ENCODE results near the gene CHMP6.
"Not testable (repeated sequence)": the region's sequence is repeated elsewhere in the genome, so short reads cannot be mapped to it uniquely, and the experiment has no call there.

CHMP6 gene

GRCh38 chr17:81011951-81012350, 20.3 kb downstream of the CHMP6 start:
- DNase-seq (ENCODE audit: low read depth in 2 of 2): no peak

- no peak for DNase-seq (ENCODE audit: low read depth in 2 of 2)
Observed at GRCh38 chr17:81012574-81013447, 21.2 kb downstream of the CHMP6 start.

- no peak for DNase-seq (ENCODE audit: low read depth in 2 of 2)
Observed at GRCh38 chr17:81013642-81014041, 22.0 kb downstream of the CHMP6 start.

- DNase-seq (ENCODE audit: low read depth in 2 of 2): no peak
Observed at GRCh38 chr17:81015136-81015535, 23.5 kb downstream of the CHMP6 start.

GRCh38 chr17:81016575-81016974, 24.9 kb downstream of the CHMP6 start:
- DNase-seq (ENCODE audit: low read depth in 2 of 2): no peak

- not testable (repeated sequence) for DNase-seq (ENCODE audit: low read depth in 2 of 2)
Observed at GRCh38 chr17:81017330-81017729, 25.7 kb downstream of the CHMP6 start.

- DNase-seq (ENCODE audit: low read depth in 2 of 2): no peak
Observed at GRCh38 chr17:81018044-81018802, 26.6 kb downstream of the CHMP6 start.

- no peak for DNase-seq (ENCODE audit: low read depth in 2 of 2)
Observed at GRCh38 chr17:81019563-81020442, 28.2 kb downstream of the CHMP6 start.

- DNase-seq (ENCODE audit: low read depth in 2 of 2): no peak
Observed at GRCh38 chr17:81020443-81020766, 28.8 kb downstream of the CHMP6 start.

GRCh38 chr17:81020767-81021497, 29.3 kb downstream of the CHMP6 start:
- no peak for DNase-seq (ENCODE audit: low read depth in 2 of 2)

- DNase-seq (ENCODE audit: low read depth in 2 of 2): no peak
Observed at GRCh38 chr17:81021531-81022343, 30.1 kb downstream of the CHMP6 start.

GRCh38 chr17:81022344-81022676, 30.7 kb downstream of the CHMP6 start:
- no peak for DNase-seq (ENCODE audit: low read depth in 2 of 2)

GRCh38 chr17:81025065-81025740, 33.6 kb downstream of the CHMP6 start:
- no peak for DNase-seq (ENCODE audit: low read depth in 2 of 2)

GRCh38 chr17:81025741-81026129, 34.1 kb downstream of the CHMP6 start:
- no peak for DNase-seq (ENCODE audit: low read depth in 2 of 2)

GRCh38 chr17:81026266-81027036, 34.8 kb downstream of the CHMP6 start:
- no peak for DNase-seq (ENCODE audit: low read depth in 2 of 2)

GRCh38 chr17:81027038-81027437, 35.4 kb downstream of the CHMP6 start:
- no peak for DNase-seq (ENCODE audit: low read depth in 2 of 2)

GRCh38 chr17:81027591-81028505, 36.2 kb downstream of the CHMP6 start:
- no peak for DNase-seq (ENCODE audit: low read depth in 2 of 2)

- no peak for DNase-seq (ENCODE audit: low read depth in 2 of 2)
Observed at GRCh38 chr17:81028506-81028858, 36.8 kb downstream of the CHMP6 start.
